K562 (cell line): Measurements from ENCODE around the gene RETSAT. TPM values are rescaled to one million over a fixed set of nuclear protein-coding genes. Genes with fewer than 3 reads are reported as not detected.

Experiments
- ARID3A ChIP-seq: IDR thresholded peaks from 2 replicates; pipeline ENCODE4 v1.6.1; 2012; ENCODE audit warnings: low read depth, low read length, improper control_type of control experiment, borderline replicate concordance
- ATF7 ChIP-seq: fragments of 450-650 bp; IDR thresholded peaks from 2 replicates; pipeline ENCODE4 v1.7.1; 2014; ENCODE audit warnings: mild to moderate bottlenecking, moderate library complexity
- BRD9 ChIP-seq: fragments of 450-650 bp; IDR thresholded peaks from 2 replicates; pipeline ENCODE4 v1.6.1; 2018; ENCODE audit warnings: low read depth; ENCODE audit not compliant: partially characterized antibody
- CBFA2T3 ChIP-seq: fragments of 450-650 bp; IDR thresholded peaks from 2 replicates; pipeline ENCODE4 v1.6.1; 2017
- CBX1 ChIP-seq: sonication (generic); IDR thresholded peaks from 2 replicates; pipeline ENCODE4 v1.6.1; 2016; ENCODE audit warnings: antibody characterized with exemption, low read depth, mild to moderate bottlenecking
- CCNT2 ChIP-seq: IDR thresholded peaks from 2 replicates; pipeline ENCODE4 v1.6.1; 2011; ENCODE audit warnings: borderline replicate concordance, low read depth, mild to moderate bottlenecking, moderate library complexity, mixed read lengths, low read length; ENCODE audit not compliant: insufficient read length; ENCODE audit errors: extremely low read depth
- CEBPB ChIP-seq: fragments of 450-650 bp; IDR thresholded peaks from 2 replicates; pipeline ENCODE4 v1.6.1; 2016; ENCODE audit warnings: missing genetic modification characterization, missing compliant biosample characterization
- EHMT2 ChIP-seq: fragments of 450-650 bp; IDR thresholded peaks from 2 replicates; pipeline ENCODE4 v1.6.1; 2018; ENCODE audit warnings: antibody characterized with exemption
- GATA2 ChIP-seq: sonication (generic); formaldehyde crosslinking; IDR thresholded peaks from 2 replicates; pipeline ENCODE4 v1.4.0; 2020; ENCODE audit warnings: mild to moderate bottlenecking, missing genetic modification reagents
- HDAC1 ChIP-seq, 2 experiments: fragments of 450-650 bp; IDR thresholded peaks; 2 replicates each; pipeline ENCODE4 v1.6.1; 2016 to 2017; ENCODE audit warnings: inconsistent platforms in 1 of 2, mild to moderate bottlenecking in 1 of 2, moderate library complexity in 1 of 2
- HLTF ChIP-seq: fragments of 450-650 bp; IDR thresholded peaks from 2 replicates; pipeline ENCODE4 v1.6.1; 2016
- HMBOX1 ChIP-seq: sonication (generic); IDR thresholded peaks from 2 replicates; pipeline ENCODE4 v1.6.1; 2016
- KLF1 ChIP-seq: fragments of 450-650 bp; IDR thresholded peaks from 2 replicates; pipeline ENCODE4 v1.6.1; 2016; ENCODE audit warnings: missing genetic modification characterization, missing compliant biosample characterization
- MEIS2 ChIP-seq: fragments of 450-650 bp; IDR thresholded peaks from 2 replicates; pipeline ENCODE4 v1.6.1; 2014; ENCODE audit warnings: mild to moderate bottlenecking; ENCODE audit not compliant: partially characterized antibody
- PKNOX1 ChIP-seq: fragments of 450-650 bp; IDR thresholded peaks from 2 replicates; pipeline ENCODE4 v1.6.1; 2016
- PML ChIP-seq: IDR thresholded peaks from 2 replicates; pipeline ENCODE4 v1.6.1; 2012; ENCODE audit warnings: low read length, inconsistent platforms
- RBFOX2 ChIP-seq: fragments of 200-400 bp; formaldehyde crosslinking; IDR thresholded peaks from 2 replicates; pipeline ENCODE4 v1.6.1; 2017; ENCODE audit warnings: low read depth, mild to moderate bottlenecking, low read length, moderate library complexity
- SMARCE1 ChIP-seq: fragments of 450-650 bp; IDR thresholded peaks from 2 replicates; pipeline ENCODE4 v1.7.1; 2016; ENCODE audit warnings: mild to moderate bottlenecking
- SOX6 ChIP-seq: fragments of 450-650 bp; IDR thresholded peaks from 2 replicates; pipeline ENCODE4 v1.6.1; 2014; ENCODE audit warnings: mild to moderate bottlenecking
- STAT5A ChIP-seq: IDR thresholded peaks from 2 replicates; pipeline ENCODE4 v1.6.1; 2012; ENCODE audit warnings: low read length, inconsistent platforms, borderline replicate concordance
- TEAD4 ChIP-seq, 2 experiments: sonication (generic) in 1 of 2; formaldehyde crosslinking in 1 of 2; IDR thresholded peaks; 2 replicates each; pipeline versions ENCODE4 v1.6.1 to v1.8.0; 2012 to 2022; ENCODE audit warnings: borderline replicate concordance in 1 of 2, inconsistent platforms in 1 of 2, low read length in 1 of 2, mild to moderate bottlenecking in 1 of 2, missing genetic modification reagents in 1 of 2
- YY1 ChIP-seq, 3 experiments: IDR thresholded peaks; 2 replicates each; pipeline ENCODE4 v1.6.1; 2011; ENCODE audit warnings: low read length in 2 of 3, mild to moderate bottlenecking in 2 of 3, moderate library complexity in 2 of 3, borderline replicate concordance in 1 of 3, control low read depth in 1 of 3, low read depth in 1 of 3; ENCODE audit not compliant: insufficient read depth in 3 of 3, insufficient replicate concordance in 2 of 3, control insufficient read depth in 1 of 3, insufficient read length in 1 of 3; ENCODE audit errors: extremely low read depth in 1 of 3
- ZBTB8A ChIP-seq: fragments of 450-650 bp; IDR thresholded peaks from 2 replicates; pipeline ENCODE4 v1.6.1; 2018; ENCODE audit warnings: mild to moderate bottlenecking, moderate library complexity; ENCODE audit not compliant: partially characterized antibody
- ZC3H11A ChIP-seq: IDR thresholded peaks from 2 replicates; pipeline ENCODE4 v1.6.1; 2012; ENCODE audit warnings: low read depth, low read length, improper control_type of control experiment
- ZNF184 ChIP-seq: sonication (generic); formaldehyde crosslinking; IDR thresholded peaks from 2 replicates; pipeline ENCODE4 v1.5.0; 2020; ENCODE audit warnings: missing genetic modification reagents
- ZSCAN32 ChIP-seq: fragments of 450-650 bp; formaldehyde crosslinking; IDR thresholded peaks from 2 replicates; pipeline ENCODE4 v1.4.0; 2020; ENCODE audit warnings: mild to moderate bottlenecking, moderate library complexity
- polyA plus RNA-seq, 8 experiments: library from polyadenylated mRNA; depleted of rRNA in 4 of 8; stranded (reverse) in 5 of 8; unstranded in 3 of 8; fragments of >200 nt; fragmentation: Nextera tagmentation in 2 of 8; fragmentation: Illumina TruSeq in 1 of 8; extraction: Ambion mirVana in 2 of 8; extraction: Trizol in 1 of 8; gene quantifications; 2 replicates each; pipeline versions ENCODE4 v1.2.1 to v1.2.3, GENCODE V29; 2011 to 2014; ENCODE audit warnings: inconsistent platforms in 1 of 8, missing spikeins in 1 of 8
- total RNA-seq, 7 experiments: library from RNA; depleted of rRNA in 6 of 7; stranded (reverse); fragments of >200 nt in 6 of 7; fragmentation: Illumina TruSeq in 2 of 7; extraction: Trizol in 2 of 7; gene quantifications; 2 replicates each; pipeline versions ENCODE4 v1.2.1 to v1.2.3, GENCODE V29; 2011 to 2021; ENCODE audit warnings: low replicate concordance in 1 of 7

The RETSAT gene
- total and polyA plus RNA-seq, 9 of the 15 experiments (the other 6 are each of a cell fraction or from before 2014, with no cell fraction given): 1.9 to 21.6 (median 16.5) TPM

- TF ChIP-seq EHMT2: peak; percentile 71
- no peak; the same call in 1 of the 2 replicates for TF ChIP-seq ARID3A
- TF ChIP-seq SOX6: peak; percentile 65
- no peak for TF ChIP-seq ZC3H11A
- TF ChIP-seq HMBOX1: peak; percentile 90
- 0 out of 2 replicates have a peak, but pooled peaks have one; percentile 10 for TF ChIP-seq GATA2 (CRISPR knock-in tag)
- TF ChIP-seq MEIS2: peak; percentile 47
- TF ChIP-seq CBFA2T3: peak; percentile 94
- peak; percentile 71; the same call in 1 of the 2 replicates for TF ChIP-seq HLTF
- no peak for TF ChIP-seq KLF1 (tag)
- TF ChIP-seq TEAD4 (IDR thresholded peaks at IDR 0.05; ENCODE audit: low read length): peak; percentile 75
- TF ChIP-seq TEAD4 (CRISPR knock-in tag; IDR thresholded peaks at IDR 0.05; ENCODE audit: borderline replicate concordance): no peak
- TF ChIP-seq PKNOX1: peak; percentile 38; the same call in 1 of the 2 replicates
- TF ChIP-seq PML: peak; percentile 65; the same call in 1 of the 2 replicates
- TF ChIP-seq ATF7: 0 out of 2 replicates have a peak, but pooled peaks have one; percentile 31
- peak; percentile 44 for TF ChIP-seq CCNT2
- 0 out of 2 replicates have a peak, but pooled peaks have one; percentile 20 for TF ChIP-seq STAT5A
- no peak for TF ChIP-seq ZBTB8A
- no peak for TF ChIP-seq CEBPB (tag)
- TF ChIP-seq SMARCE1: peak; percentile 93
- TF ChIP-seq CBX1: no peak
- TF ChIP-seq ZNF184 (CRISPR knock-in tag): no peak
- peak in 1 of 2 experiments; percentile 96; a peak in 2 of 4 replicates for TF ChIP-seq HDAC1 (IDR thresholded peaks at IDR 0.05)
- TF ChIP-seq BRD9: peak; percentile 47
- peak in 1 of 3 experiments; percentile 63 for TF ChIP-seq YY1 (IDR thresholded peaks at IDR 0.05; ENCODE audit: borderline replicate concordance in 1 of 3, control insufficient read depth in 1 of 3, extremely low read depth in 1 of 3, insufficient read depth in 3 of 3, insufficient read length in 1 of 3, insufficient replicate concordance in 2 of 3, low read depth in 1 of 3, low read length in 2 of 3)
- no peak for TF ChIP-seq ZSCAN32 (CRISPR knock-in tag)
- no peak for TF ChIP-seq RBFOX2
Measured at GRCh38 chr2:85329181-85329651, 25.1 kb downstream of the RETSAT start (continued).
